H4 (cell line): ENCODE results near the gene MIB1. TPM values are rescaled to one million over a fixed set of nuclear protein-coding genes. Genes with fewer than 3 reads are reported as not detected.
"Not testable (repeated sequence)": the region's sequence is repeated elsewhere in the genome, so short reads cannot be mapped to it uniquely, and the experiment has no call there.

ENCODE experiments used
- DNase-seq: peaks from one replicate; pipeline ENCODE4 v3.0.0-alpha.2; 2015; ENCODE audit warnings: low spot score
- total RNA-seq: library from RNA; depleted of rRNA; stranded (reverse); fragments of >200 nt; shearing (Covaris generic); gene quantifications from 2 replicates; pipeline ENCODE4 v1.2.3, GENCODE V29; 2014; rRNA removed

MIB1 gene
- total RNA-seq = 27.1 and 35.8 TPM in 2 replicates

GRCh38 chr18:21740538-21741311 is at the start of gene MIB1:
MIB1 (plus strand) TSS chr18:21740792; CDS start chr18:21741584, 792 bp downstream.
- peak; percentile 92 for DNase-seq

DNA sequence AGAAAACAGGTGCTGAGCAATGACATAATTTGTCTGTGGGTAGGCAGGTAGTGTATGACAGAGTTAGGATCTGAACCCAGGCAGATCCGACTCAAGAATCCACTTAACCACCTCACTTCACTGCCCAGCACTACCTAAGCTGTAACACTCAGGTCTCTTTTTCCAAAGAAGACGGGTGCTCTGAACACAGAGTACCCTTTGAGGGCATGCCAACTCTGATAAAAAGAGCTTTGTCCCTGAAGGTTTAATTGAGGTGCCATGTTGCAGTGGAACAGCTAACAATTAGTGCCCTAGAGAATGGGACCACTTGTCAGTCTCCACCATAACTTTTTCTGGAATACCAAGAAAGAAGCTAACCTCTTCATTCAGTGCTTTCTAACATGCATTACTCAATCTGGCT is 47.3 kb upstream of the MIB1 start:
- DNase-seq = no peak

DNA sequence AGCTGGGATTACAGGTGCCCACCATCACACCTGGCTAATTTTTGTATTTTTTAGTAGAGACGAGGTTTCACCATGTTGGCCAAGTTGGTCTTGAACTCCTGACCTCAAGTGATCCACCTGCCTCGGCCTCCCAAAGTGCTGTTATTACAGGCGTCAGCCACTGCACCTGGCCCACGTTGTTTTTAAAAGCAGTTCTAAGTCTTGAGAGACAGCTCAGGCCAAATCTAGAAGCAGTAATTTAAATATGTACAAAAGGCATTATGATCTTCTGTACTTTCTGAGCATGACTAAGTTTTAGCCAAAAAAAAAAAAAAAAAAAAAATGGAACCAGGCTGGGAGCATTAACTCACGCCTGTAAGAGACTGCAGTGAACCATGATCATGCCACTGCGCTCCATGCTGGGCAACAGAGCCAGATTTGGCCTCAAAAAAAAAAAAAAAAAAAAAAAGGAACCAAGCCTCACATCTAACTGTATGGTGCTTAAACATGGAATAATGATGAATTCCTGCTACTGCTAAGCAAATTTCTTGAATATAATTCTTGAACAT is 40.0 kb upstream of the MIB1 start:
- DNase-seq = no peak

GRCh38 chr18:21701621-21702020 is 39.0 kb upstream of the MIB1 start:
- no peak for DNase-seq

DNA sequence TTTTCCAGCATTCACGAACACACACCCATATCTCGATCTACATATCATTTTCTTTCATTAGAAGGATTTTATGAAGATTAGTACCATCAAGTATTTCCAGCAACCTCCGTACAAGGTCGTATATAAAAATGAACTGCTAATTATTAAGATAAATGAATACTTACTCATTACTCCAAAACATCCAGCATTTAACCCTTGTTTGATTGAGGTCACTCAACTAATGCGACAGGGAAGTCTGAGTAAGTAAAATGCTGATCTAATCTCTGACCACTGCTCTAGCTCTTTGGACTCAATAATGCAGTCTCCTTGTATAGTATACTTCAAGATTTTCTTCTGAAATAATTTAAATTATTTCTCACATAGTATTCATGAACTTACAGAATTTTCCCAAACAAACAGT is 38.0 kb upstream of the MIB1 start:
- no peak for DNase-seq

- no peak for DNase-seq
Observed at GRCh38 chr18:21703241-21703820, 37.3 kb upstream of the MIB1 start.

GRCh38 chr18:21704603-21705364 is 35.8 kb upstream of the MIB1 start, which contains the start of gene ABHD3:
ABHD3 (minus strand) TSS chr18:21704774; CDS start chr18:21704665, 109 bp downstream.
- DNase-seq = peak; percentile 83

- DNase-seq = no peak
Observed at GRCh38 chr18:21706386-21706865, 34.2 kb upstream of the MIB1 start.

- DNase-seq = not testable (repeated sequence)
Observed at GRCh38 chr18:21707130-21707529, 33.5 kb upstream of the MIB1 start.

- DNase-seq = no peak
Observed at GRCh38 chr18:21714474-21714873, 26.1 kb upstream of the MIB1 start.

- no peak for DNase-seq
Observed at GRCh38 chr18:21722687-21723086, 17.9 kb upstream of the MIB1 start.

DNA sequence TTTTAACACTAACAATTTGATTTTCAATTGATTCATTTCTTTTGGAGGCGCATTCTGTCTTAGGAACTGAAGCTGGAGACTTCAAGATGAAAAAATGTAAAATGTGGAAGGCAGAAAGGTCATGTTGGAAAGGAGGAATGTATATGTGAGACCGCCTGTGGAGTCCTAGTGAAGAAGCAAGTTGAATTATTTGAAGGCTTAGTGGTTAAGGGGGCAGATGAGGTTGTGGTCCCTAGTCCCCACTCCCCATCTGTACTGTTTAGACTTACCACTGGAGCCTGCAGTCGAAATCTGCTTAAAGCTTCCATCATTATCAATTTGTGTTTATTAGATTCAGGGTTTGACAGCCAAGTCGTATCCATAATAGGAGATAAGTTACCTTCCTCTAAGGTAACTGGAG is 15.4 kb upstream of the MIB1 start:
- no peak for DNase-seq

- DNase-seq = no peak
Observed at GRCh38 chr18:21727702-21728101, 12.9 kb upstream of the MIB1 start.

DNA sequence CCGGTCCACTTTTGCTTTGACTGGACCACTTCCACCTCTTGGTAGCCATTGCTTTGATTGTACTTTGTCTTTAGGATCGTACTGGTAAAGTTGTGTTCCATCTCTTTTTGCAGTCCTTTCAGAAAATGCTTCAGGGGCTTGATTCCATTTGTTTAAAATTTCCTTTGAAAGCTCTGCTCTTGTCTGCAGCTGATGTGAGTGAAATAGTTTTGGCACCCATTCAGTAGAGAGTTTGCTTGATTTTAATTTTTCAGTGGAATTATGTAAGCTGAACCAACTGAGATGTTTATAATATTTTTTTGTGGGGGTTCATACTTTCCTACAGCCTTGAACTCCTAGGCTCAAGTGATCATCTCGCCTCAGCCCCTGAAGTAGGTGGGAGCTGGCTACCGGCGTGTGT is 7.6 kb upstream of the MIB1 start:
- no peak for DNase-seq

DNA sequence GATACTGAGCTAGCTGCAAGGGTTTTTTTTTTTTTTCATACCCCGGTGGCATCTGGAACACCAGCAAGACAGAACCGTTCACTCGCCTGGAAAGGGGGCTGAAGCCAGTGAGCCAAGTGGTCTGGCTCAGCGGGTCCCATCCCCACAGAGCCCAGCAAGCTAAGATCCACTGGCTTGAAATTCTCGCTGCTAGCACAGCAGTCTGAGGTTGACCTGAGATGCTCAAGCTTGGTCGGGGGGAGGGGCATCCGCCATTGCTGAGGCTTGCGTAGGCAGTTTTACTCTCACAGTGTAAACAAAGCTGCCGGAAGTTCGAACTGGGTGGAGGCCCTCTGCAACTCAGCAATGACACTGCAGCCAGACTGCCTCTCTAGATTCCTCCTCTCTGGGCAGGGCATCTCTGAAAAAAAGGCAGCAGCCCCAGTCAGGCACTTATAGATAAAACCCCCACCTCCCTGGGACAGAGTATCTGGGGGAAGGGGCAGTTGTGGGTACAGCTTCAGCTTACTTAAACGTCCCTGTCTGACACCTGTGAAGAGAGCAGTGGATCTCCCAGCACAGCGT is 5.1 kb upstream of the MIB1 start:
- peak; percentile 87 for DNase-seq

- DNase-seq = not testable (repeated sequence)
Observed at GRCh38 chr18:21736926-21737325, 3.7 kb upstream of the MIB1 start.

DNA sequence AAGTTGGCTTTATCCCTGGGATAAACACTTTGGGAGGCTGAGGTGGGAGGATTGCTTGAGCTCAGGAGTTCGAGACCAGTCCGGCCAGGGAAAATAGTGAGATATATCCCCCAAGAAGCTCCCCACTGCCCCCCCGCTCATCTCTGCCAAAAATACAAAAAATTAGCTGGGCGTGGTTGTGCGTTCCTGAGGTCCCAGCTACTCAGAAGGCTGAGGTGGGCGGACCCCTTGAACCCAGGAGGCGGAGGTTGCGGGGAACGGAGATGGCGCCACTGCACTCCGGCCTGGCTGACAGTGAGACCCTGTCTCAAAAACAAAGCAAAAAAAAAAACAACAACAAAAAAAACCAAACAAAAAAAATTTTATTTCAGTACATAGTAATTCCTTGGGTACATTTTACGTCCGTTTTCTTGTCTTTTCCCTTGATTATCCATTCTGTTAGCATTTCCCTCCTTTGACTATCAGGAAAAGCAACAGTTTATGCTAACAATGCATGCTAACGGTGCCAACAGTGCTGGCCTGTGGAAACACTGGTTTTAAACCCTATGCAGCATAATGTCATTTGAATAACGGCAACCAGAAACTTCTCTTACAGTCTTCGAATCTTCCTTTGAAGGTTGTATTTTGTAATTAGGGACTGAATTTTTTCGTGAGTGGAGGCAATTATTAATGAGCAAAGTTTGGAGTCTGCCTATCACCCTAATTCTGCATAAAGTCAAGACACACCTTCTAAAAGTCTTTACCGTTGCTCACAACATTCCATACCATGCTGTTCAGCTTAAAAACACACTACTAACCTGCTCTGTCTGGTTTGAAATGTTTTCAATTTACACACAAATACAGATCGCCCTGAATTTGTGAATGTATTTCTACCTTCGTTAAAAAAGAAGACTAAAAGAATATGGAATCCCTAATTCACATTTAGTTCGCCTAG is 721 bp upstream of the MIB1 start:
- no peak for DNase-seq

GRCh38 chr18:21741312-21741561 is 645 bp downstream of the MIB1 start:
- DNase-seq = no peak

DNA sequence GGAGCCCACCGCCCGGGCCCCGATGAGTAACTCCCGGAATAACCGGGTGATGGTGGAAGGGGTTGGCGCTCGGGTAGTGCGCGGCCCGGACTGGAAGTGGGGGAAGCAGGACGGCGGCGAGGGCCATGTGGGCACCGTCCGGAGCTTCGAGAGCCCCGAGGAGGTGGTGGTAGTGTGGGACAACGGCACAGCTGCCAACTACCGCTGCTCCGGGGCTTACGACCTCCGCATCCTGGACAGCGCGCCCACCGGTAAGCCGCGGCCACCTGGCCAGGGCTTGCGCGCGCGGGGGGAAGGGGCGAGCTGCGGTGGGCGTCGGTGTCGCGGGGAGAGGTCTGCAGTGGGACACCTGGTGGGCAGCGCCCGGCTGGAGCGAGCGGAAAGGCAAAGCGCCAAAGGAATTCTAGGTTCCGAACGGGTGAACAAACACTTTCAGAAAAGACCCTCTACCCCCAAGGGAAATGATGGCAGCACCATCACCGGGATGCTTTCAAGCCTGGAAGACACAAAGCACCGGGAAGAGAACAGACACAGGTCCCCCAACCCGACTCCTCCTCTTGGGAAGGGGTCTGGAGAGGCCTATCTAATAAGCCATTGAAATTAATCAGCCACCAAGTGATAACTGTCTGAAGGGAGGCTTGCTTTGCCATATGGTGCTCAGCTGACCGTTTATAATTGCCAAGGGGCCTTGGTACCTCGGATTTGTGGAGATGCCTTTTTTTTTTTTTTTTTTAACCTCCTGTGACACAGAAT is 1.1 kb downstream of the MIB1 start:
- no peak for DNase-seq

GRCh38 chr18:21742315-21742687 is 1.7 kb downstream of the MIB1 start:
- DNase-seq = no peak
